Gastroesophageal sphincter (tissue), 3 donors: ENCODE data around the gene CWF19L1.

Experiments
- CTCF ChIP-seq, 4 experiments: fragments of 200-600 bp in 2 of 4; fragments of 450-650 bp in 2 of 4; sonication (generic) in 1 of 4; IDR thresholded peaks; one replicate each; pipeline ENCODE4 v1.5.1; 2017 to 2019; ENCODE audit warnings: antibody characterized with exemption in 4 of 4, mild to moderate bottlenecking in 2 of 4, moderate library complexity in 2 of 4
- EP300 ChIP-seq: sonication (generic); formaldehyde crosslinking; IDR thresholded peaks from one replicate; pipeline ENCODE4 v1.6.1; 2017; ENCODE audit warnings: antibody characterized with exemption, mild to moderate bottlenecking

GRCh38 chr10:100238429-100238828 lies 29.0 kb downstream of the CWF19L1 start:
- no peak for TF ChIP-seq EP300
- TF ChIP-seq CTCF (IDR thresholded peaks at IDR 0.05): no peak
